GM18870 (cell line): Measurements from ENCODE around the gene SNTA1.
"Not testable (repeated sequence)": the region's sequence is repeated elsewhere in the genome, so short reads cannot be mapped to it uniquely, and the experiment has no call there.

ENCODE experiments used
- ATAC-seq: cut with Tn5 transposase; IDR thresholded peaks from one replicate; pipeline ENCODE4 v1.9.1; 2021; ENCODE audit warnings: moderate library complexity; ENCODE audit not compliant: unreplicated experiment

Gene SNTA1

DNA sequence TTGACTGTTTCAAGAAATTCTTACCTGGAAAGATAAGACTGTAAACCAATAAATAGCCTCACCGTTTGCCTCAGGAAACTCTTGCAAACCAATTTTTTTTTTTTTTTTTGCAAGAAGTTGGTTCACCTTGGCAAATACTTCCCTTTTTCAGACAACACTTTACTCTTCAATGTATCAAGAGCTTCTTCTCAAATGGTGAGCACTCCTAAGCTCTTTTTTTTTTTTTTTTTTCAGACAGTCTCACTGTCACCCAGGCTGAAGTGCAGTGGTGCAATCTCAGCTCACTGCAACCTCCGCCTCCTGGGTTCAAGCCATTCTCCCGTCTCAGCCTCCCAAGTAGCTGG, 22.7 kb upstream of the SNTA1 start:
- ATAC-seq = no peak

GRCh38 chr20:33465481-33466302, 22.1 kb upstream of the SNTA1 start:
- no peak for ATAC-seq

DNA sequence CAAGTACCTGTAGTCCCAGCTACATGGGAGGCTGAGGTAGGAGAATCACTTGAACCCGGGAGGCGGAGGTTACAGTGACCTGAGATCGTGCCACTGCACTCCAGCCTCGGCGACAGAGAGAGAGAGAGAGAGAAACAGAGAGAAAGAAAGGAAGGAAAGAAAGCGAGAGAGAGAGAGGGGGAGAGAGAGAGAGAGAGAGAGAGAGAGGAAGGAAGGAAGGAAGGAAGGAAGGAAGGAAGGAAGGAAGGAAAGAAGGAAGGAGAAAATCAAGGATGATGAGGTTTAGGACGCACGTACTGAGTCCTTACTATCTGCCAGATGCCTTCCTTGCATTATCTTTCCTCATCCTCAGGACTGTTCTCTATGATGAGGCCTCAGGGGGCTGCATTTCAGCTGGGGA, 21.2 kb upstream of the SNTA1 start:
- not testable (repeated sequence) for ATAC-seq

DNA sequence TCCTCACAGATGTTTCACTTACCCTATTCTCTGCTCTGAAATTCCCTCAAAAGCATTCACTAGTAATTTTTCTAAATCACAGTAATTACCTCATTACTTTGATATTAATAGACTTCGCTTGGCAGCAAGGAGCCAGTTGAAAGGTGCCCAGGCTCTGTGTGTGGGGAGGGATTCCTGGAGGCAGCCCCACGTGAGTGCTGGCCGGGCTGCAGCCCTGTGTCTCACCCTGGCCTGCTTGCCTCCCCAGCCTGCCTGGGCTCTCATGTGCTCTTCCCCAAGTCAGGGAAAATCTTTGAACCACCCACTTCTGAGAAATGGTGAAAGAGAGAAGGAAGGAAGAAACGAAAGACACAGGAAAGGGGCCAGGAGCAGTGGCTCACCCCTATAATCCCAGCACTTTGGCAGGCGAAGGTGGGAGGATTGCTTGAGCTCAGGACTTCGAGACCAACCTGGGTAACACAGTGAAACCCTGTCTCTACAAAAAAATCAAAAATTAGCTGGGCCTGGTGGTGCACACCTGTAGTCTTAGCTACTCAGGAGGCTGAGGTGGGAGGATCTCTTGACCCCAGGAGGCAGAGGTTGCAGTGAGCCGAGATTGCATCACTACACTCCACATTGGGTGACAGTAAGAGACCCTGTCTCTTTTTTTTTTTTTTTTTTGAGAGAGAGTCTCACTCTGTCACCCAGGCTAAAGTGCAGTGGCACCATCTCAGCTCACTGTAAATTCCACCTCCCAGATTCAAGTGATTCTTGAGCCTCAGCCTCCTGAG, 20.0 kb upstream of the SNTA1 start:
- no peak for ATAC-seq

- no peak for ATAC-seq
These were observed 17.1 kb upstream of the SNTA1 start for GRCh38 chr20:33460711-33461110.

DNA sequence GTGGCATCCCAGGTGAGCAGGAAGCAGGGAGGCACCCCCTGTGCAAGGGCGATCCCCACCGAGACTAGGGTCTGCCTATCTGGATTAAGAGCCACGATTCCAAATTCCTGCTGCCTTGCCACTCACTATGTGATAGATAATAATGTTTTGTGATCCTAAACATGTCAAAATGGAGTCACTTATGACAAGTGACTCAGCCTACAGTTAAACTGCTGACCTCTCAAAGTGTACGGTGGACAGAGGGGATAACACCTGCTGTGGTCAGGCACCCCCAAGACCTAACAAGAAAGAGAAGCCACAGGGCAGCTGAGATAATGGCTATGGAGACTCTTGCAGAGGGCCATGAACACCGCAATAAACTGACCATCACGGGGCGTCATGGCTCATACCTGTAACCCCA, 16.0 kb upstream of the SNTA1 start:
- ATAC-seq = no peak

- not testable (repeated sequence) for ATAC-seq
These were observed 13.5 kb upstream of the SNTA1 start for GRCh38 chr20:33456916-33457642.

DNA sequence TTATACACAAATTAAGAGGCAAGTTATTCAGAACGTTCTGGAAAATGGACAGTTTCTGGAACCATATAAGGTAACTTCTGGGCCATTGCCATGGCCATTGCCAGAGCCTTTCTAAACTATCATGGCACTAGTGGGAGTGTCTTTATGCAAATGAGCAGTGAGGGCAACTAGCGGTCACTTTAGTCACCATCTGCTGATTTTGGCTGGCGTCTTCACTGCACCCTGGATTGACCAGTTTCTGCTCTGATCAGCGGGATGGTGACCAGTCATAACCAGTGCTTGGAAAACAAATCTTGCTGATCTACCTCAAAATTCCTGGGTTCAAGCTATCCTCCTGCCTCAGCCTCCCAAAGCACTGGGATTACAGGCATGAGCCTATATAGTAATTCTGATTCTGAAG, 7.3 kb upstream of the SNTA1 start:
- no peak for ATAC-seq

DNA sequence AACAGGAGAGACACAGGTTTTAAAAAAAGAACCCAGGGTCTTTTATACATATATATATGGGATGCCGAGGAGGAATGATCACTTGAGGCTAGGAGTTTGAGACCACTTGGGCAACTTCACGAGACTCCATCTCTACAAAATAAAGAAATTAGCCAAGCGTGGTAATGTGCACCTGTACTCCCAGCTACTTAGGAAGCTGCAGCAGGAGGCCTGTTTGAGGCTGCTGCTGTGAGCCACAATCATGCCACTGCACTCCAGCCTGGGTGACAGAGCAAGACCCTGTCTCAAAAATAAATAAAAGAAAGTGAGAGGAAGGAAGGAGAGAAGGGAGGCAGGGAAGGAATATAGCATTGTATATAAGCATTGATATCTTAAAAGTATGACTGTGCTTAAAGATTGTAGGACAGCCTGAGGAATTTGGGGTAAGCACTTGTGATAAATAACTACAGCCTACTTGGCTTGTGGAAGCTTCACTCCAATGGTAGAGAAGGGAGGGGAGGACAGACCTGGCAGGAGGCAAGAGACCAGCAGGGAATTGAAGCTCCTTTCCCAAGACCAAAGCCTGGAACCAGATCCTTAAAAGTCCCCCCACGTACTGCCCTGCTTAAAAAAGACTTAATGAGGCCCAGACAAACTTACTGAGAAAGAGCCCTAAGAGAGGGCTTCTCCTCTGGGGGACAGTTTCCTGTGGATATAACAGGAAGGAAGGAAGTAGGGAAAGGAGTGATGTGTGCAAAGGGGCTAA, 2.5 kb upstream of the SNTA1 start:
- ATAC-seq = no peak

GRCh38 chr20:33444797-33445560, 1.4 kb upstream of the SNTA1 start:
- ATAC-seq = no peak

GRCh38 chr20:33443006-33443511, 504 bp downstream of the SNTA1 start:
- no peak for ATAC-seq

- no peak for ATAC-seq
These were observed 1.2 kb downstream of the SNTA1 start for GRCh38 chr20:33442136-33443005.

DNA sequence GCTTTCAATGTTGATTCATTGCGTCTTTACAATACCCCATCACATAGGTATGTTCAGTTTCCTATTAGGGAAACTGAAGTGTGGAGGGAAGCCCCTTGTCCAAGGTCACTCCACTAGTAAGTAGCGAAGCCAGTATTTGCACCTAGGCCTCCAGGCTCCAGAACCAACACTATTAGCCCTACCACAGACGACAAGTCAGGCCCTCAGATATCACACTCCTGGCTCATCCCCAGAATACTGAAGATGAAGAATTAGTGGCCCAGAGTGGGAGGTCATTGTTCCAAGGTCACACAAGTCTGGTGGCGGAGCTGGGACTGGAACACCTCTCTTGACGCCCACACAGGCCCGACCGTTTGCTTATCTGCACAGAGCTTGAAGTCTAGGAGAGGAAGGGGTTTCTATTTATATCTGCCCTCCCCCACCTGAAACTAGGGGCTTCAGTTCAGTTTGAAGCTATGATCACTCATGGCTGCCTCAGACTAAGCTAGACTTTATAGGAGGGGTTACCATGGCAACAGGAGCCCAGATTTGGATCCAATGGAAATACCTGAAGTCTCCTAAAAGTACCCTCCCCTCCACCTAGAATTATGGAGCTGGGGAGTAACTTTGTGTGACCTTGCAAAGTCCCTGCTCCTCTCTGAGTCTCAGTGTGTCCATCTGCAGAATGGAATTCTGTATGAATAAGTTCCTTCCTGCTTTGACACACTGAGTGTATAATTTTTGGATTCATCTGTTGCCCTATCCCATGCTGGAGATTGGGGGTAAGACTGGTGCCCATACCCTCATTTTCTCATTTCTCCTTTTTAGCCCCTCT, 2.2 kb downstream of the SNTA1 start:
- ATAC-seq = no peak

GRCh38 chr20:33440562-33440961, 3.0 kb downstream of the SNTA1 start:
- ATAC-seq = not testable (repeated sequence)

DNA sequence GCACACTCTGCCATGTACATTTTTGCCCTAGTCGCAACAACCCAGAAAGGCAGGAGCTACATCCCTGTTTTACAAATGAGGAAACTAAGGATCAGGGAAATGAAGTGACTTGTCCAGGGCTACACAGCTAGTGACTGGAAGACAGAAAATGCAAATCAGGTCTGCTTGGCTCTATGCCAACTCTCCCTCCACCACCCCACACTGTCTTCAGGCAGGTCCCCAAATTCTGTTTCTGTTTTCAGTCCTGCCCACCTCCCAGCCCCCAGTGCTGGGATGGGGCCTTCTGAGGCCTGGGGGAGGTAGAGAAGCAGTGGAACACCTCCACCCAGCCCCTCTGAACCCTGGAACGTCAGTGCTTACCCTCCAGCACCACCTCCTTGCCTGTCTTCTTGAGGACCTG, 5.1 kb downstream of the SNTA1 start:
- ATAC-seq = no peak

- ATAC-seq = no peak
These were observed 6.2 kb downstream of the SNTA1 start for GRCh38 chr20:33437141-33437911.

GRCh38 chr20:33434434-33434833, 9.1 kb downstream of the SNTA1 start:
- no peak for ATAC-seq
